K562 (cell line): ENCODE results near the gene DCST1. TPM values are rescaled to one million over a fixed set of nuclear protein-coding genes. Genes with fewer than 3 reads are reported as not detected.

Source experiments
- ESRRB ChIP-seq: fragments of 250-450 bp; sonication (Bioruptor Pico); IDR thresholded peaks from 2 replicates; pipeline ENCODE4 v1.5.0; 2020; ENCODE audit warnings: mild to moderate bottlenecking, moderate library complexity, borderline replicate concordance
- HIVEP1 ChIP-seq: fragments of 250-450 bp; sonication (Bioruptor Pico); IDR thresholded peaks from 2 replicates; pipeline ENCODE4 v1.4.0; 2020; ENCODE audit warnings: mild to moderate bottlenecking
- NONO ChIP-seq, 2 experiments: fragments of 200-400 bp in 1 of 2; fragments of 450-650 bp in 1 of 2; formaldehyde crosslinking in 1 of 2; IDR thresholded peaks; 2 replicates each; pipeline ENCODE4 v1.6.1; 2017; ENCODE audit warnings: low read depth in 2 of 2, mild to moderate bottlenecking in 2 of 2, moderate library complexity in 2 of 2, low read length in 1 of 2
- NRF1 ChIP-seq, 2 experiments: fragments of 450-650 bp; IDR thresholded peaks in 1 of 2; conservative IDR thresholded peaks in 1 of 2; 2 replicates each; pipeline ENCODE4 v1.6.1; 2014; ENCODE audit warnings: mild to moderate bottlenecking in 2 of 2
- PCBP1 ChIP-seq: fragments of 200-400 bp; formaldehyde crosslinking; IDR thresholded peaks from 2 replicates; pipeline ENCODE4 v1.6.1; 2018; ENCODE audit warnings: mild to moderate bottlenecking, low read depth, low read length; ENCODE audit not compliant: poor library complexity, severe bottlenecking
- POLR2A ChIP-seq: fragments of 450-650 bp; conservative IDR thresholded peaks from 2 replicates; pipeline ENCODE4 v1.6.1; 2016
- RNF2 ChIP-seq: sonication (generic); IDR thresholded peaks from 2 replicates; pipeline ENCODE4 v1.6.1; 2016
- SAFB2 ChIP-seq: fragments of 200-400 bp; formaldehyde crosslinking; IDR thresholded peaks from 2 replicates; pipeline ENCODE4 v1.6.1; 2018; ENCODE audit warnings: borderline replicate concordance, low read length, low read depth, moderate library complexity; ENCODE audit not compliant: severe bottlenecking
- SIN3A ChIP-seq, 2 experiments: fragments of 150-350 bp in 1 of 2; IDR thresholded peaks; 2 replicates each; pipeline ENCODE4 v1.6.1; 2011 to 2016; ENCODE audit warnings: borderline replicate concordance in 2 of 2, low read depth in 2 of 2, low read length in 2 of 2, mild to moderate bottlenecking in 2 of 2, moderate library complexity in 2 of 2; ENCODE audit not compliant: control insufficient read depth in 1 of 2
- SMARCA4 ChIP-seq: fragments of 450-650 bp; IDR thresholded peaks from 2 replicates; pipeline ENCODE4 v1.6.1; 2016
- TEAD2 ChIP-seq: fragments of 450-650 bp; IDR thresholded peaks from 2 replicates; pipeline ENCODE4 v1.6.1; 2016; ENCODE audit warnings: missing genetic modification characterization, control low read depth, missing compliant biosample characterization
- XRCC5 ChIP-seq: fragments of 200-400 bp; formaldehyde crosslinking; IDR thresholded peaks from 2 replicates; pipeline ENCODE4 v1.6.1; 2017; ENCODE audit warnings: low read depth, mild to moderate bottlenecking, low read length
- ZBTB17 ChIP-seq: fragments of 450-650 bp; formaldehyde crosslinking; IDR thresholded peaks from 2 replicates; pipeline ENCODE4 v1.4.0; 2020; ENCODE audit warnings: mild to moderate bottlenecking
- ZNF143 ChIP-seq: sonication (generic); formaldehyde crosslinking; IDR thresholded peaks from 2 replicates; pipeline ENCODE4 v1.9.0; 2022; ENCODE audit warnings: mild to moderate bottlenecking, missing genetic modification reagents
- ZNF174 ChIP-seq: fragments of 250-450 bp; sonication (Bioruptor Pico); IDR thresholded peaks from 2 replicates; pipeline ENCODE4 v1.4.0; 2020; ENCODE audit warnings: mild to moderate bottlenecking
- ZNF175 ChIP-seq: fragments of 200-800 bp; sonication (Bioruptor generic); IDR thresholded peaks from 2 replicates; pipeline ENCODE4 v1.6.1; 2016; ENCODE audit warnings: low read depth, mild to moderate bottlenecking, missing genetic modification characterization, missing compliant biosample characterization
- polyA plus RNA-seq, 8 experiments: library from polyadenylated mRNA; depleted of rRNA in 4 of 8; stranded (reverse) in 5 of 8; unstranded in 3 of 8; fragments of >200 nt; fragmentation: Nextera tagmentation in 2 of 8; fragmentation: Illumina TruSeq in 1 of 8; extraction: Ambion mirVana in 2 of 8; extraction: Trizol in 1 of 8; gene quantifications; 2 replicates each; pipeline versions ENCODE4 v1.2.1 to v1.2.3, GENCODE V29; 2011 to 2014; ENCODE audit warnings: inconsistent platforms in 1 of 8, missing spikeins in 1 of 8
- total RNA-seq, 7 experiments: library from RNA; depleted of rRNA in 6 of 7; stranded (reverse); fragments of >200 nt in 6 of 7; fragmentation: Illumina TruSeq in 2 of 7; extraction: Trizol in 2 of 7; gene quantifications; 2 replicates each; pipeline versions ENCODE4 v1.2.1 to v1.2.3, GENCODE V29; 2011 to 2021; ENCODE audit warnings: low replicate concordance in 1 of 7
- TF ChIP-seq, protein P1 (sequence below), 3 experiments: fragments of 200-800 bp in 1 of 3; sonication (Bioruptor generic) in 1 of 3; sonication (generic) in 1 of 3; formaldehyde crosslinking in 1 of 3; IDR thresholded peaks; 2 replicates each; pipeline versions ENCODE4 v1.6.1 to v1.8.0; 2016 to 2022; ENCODE audit warnings: mild to moderate bottlenecking in 2 of 3, missing compliant biosample characterization in 2 of 3, missing genetic modification characterization in 2 of 3, missing genetic modification reagents in 1 of 3
- TF ChIP-seq, protein P2 (sequence below): fragments of 450-650 bp; IDR thresholded peaks from 2 replicates; pipeline ENCODE4 v1.6.1; 2016; ENCODE audit warnings: antibody characterized with exemption
- TF ChIP-seq, protein P3 (sequence below): fragments of 200-800 bp; sonication (Bioruptor generic); IDR thresholded peaks from 2 replicates; pipeline ENCODE4 v1.6.1; 2017; ENCODE audit warnings: missing genetic modification characterization, missing compliant biosample characterization
- TF ChIP-seq, protein P4 (sequence below), 3 experiments: fragments of 200-800 bp in 1 of 3; fragments of 250-450 bp in 1 of 3; fragments of 450-650 bp in 1 of 3; sonication (Bioruptor Pico) in 1 of 3; sonication (Bioruptor generic) in 1 of 3; formaldehyde crosslinking in 1 of 3; IDR thresholded peaks; 2 replicates each; pipeline versions ENCODE4 v1.6.1 to v1.8.0; 2016 to 2022; ENCODE audit warnings: mild to moderate bottlenecking in 2 of 3, missing genetic modification characterization in 2 of 3, missing compliant biosample characterization in 1 of 3, moderate library complexity in 1 of 3

The DCST1 gene
- total and polyA plus RNA-seq, 9 of the 15 experiments (the other 6 are each of a cell fraction or from before 2014, with no cell fraction given) = not detected

DNA sequence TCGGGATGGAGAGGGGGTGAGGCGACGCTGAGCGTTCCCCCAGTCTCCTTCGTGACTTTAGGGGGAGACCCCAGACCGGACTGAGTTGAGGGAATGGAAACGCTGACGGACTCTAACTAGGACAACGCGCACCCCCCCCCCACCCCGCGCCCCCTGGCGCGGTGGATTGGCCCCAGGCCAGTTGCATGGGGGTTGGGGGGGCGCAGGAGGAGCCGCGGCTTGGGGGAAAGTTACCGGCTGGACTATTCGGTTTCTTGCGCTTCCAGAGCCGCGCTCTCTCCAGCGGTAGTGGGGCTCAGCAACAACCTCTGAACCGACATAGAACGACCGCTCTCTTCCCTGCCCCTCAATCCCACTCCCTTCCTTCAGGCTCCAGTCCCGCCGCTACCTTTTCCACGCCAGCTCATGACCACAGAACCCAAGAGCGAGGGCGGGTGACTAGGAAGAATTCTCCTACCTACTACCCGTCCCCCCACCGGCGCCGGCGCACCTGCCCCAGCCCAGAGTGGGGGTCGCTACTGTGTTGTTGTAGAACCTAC, 30.3 kb upstream of the DCST1 start (continued):
- TF ChIP-seq ESRRB (no peak), SIN3A (IDR thresholded peaks at IDR 0.05; ENCODE audit: borderline replicate concordance in 2 of 2, control insufficient read depth in 1 of 2, low read depth in 2 of 2, low read length in 2 of 2) (no peak), NONO (IDR thresholded peaks at IDR 0.05; ENCODE audit: low read depth in 2 of 2, low read length in 1 of 2) (no peak), ZNF174 (no peak), RNF2 (no peak), NRF1 (conservative IDR thresholded peaks at IDR 0.05 in 1 of 2, IDR thresholded peaks at IDR 0.05 in 1 of 2) (peak in 1 of 2 experiments; percentile 36; a peak in 1 of 4 replicates), ZNF143 (no peak), XRCC5 (no peak), ZBTB17 (CRISPR knock-in tag) (no peak), SMARCA4 (no peak), PCBP1 (peak; percentile 64), SAFB2 (no peak), HIVEP1 (CRISPR knock-in tag) (no peak), ZNF175 (CRISPR knock-in tag) (no peak), TEAD2 (tag) (no peak), POLR2A (peak; percentile 27; the same call in 1 of the 2 replicates)
- TF ChIP-seq, protein P1, sequence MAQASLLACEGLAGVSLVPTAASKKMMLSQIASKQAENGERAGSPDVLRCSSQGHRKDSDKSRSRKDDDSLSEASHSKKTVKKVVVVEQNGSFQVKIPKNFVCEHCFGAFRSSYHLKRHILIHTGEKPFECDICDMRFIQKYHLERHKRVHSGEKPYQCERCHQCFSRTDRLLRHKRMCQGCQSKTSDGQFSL (CRISPR knock-in tag; IDR thresholded peaks at IDR 0.05) = peak; percentile 85
- TF ChIP-seq, protein P1 (tag; IDR thresholded peaks at IDR 0.05) = peak in 1 of 2 experiments; percentile 75; a peak in 2 of 4 replicates
- TF ChIP-seq, protein P2, sequence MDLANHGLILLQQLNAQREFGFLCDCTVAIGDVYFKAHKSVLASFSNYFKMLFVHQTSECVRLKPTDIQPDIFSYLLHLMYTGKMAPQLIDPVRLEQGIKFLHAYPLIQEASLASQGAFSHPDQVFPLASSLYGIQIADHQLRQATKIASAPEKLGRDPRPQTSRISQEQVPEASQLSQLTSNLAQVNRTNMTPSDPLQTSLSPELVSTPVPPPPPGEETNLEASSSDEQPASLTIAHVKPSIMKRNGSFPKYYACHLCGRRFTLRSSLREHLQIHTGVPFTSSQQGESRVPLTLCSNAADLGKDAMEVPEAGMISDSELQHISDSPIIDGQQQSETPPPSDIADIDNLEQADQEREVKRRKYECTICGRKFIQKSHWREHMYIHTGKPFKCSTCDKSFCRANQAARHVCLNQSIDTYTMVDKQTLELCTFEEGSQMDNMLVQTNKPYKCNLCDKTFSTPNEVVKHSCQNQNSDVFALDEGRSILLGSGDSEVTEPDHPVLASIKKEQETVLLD = 0 out of 2 replicates have a peak, but pooled peaks have one; percentile 2
- TF ChIP-seq, protein P3, sequence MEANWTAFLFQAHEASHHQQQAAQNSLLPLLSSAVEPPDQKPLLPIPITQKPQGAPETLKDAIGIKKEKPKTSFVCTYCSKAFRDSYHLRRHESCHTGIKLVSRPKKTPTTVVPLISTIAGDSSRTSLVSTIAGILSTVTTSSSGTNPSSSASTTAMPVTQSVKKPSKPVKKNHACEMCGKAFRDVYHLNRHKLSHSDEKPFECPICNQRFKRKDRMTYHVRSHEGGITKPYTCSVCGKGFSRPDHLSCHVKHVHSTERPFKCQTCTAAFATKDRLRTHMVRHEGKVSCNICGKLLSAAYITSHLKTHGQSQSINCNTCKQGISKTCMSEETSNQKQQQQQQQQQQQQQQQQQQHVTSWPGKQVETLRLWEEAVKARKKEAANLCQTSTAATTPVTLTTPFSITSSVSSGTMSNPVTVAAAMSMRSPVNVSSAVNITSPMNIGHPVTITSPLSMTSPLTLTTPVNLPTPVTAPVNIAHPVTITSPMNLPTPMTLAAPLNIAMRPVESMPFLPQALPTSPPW (CRISPR knock-in tag) = no peak
- TF ChIP-seq, protein P4, sequence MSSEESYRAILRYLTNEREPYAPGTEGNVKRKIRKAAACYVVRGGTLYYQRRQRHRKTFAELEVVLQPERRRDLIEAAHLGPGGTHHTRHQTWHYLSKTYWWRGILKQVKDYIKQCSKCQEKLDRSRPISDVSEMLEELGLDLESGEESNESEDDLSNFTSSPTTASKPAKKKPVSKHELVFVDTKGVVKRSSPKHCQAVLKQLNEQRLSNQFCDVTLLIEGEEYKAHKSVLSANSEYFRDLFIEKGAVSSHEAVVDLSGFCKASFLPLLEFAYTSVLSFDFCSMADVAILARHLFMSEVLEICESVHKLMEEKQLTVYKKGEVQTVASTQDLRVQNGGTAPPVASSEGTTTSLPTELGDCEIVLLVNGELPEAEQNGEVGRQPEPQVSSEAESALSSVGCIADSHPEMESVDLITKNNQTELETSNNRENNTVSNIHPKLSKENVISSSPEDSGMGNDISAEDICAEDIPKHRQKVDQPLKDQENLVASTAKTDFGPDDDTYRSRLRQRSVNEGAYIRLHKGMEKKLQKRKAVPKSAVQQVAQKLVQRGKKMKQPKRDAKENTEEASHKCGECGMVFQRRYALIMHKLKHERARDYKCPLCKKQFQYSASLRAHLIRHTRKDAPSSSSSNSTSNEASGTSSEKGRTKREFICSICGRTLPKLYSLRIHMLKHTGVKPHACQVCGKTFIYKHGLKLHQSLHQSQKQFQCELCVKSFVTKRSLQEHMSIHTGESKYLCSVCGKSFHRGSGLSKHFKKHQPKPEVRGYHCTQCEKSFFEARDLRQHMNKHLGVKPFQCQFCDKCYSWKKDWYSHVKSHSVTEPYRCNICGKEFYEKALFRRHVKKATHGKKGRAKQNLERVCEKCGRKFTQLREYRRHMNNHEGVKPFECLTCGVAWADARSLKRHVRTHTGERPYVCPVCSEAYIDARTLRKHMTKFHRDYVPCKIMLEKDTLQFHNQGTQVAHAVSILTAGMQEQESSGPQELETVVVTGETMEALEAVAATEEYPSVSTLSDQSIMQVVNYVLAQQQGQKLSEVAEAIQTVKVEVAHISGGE (CRISPR knock-in tag; IDR thresholded peaks at IDR 0.05) = peak in 1 of 3 experiments; percentile 81; a peak in 2 of 6 replicates
